ENCODE data around the gene AUNIP.

The AUNIP gene

DNA sequence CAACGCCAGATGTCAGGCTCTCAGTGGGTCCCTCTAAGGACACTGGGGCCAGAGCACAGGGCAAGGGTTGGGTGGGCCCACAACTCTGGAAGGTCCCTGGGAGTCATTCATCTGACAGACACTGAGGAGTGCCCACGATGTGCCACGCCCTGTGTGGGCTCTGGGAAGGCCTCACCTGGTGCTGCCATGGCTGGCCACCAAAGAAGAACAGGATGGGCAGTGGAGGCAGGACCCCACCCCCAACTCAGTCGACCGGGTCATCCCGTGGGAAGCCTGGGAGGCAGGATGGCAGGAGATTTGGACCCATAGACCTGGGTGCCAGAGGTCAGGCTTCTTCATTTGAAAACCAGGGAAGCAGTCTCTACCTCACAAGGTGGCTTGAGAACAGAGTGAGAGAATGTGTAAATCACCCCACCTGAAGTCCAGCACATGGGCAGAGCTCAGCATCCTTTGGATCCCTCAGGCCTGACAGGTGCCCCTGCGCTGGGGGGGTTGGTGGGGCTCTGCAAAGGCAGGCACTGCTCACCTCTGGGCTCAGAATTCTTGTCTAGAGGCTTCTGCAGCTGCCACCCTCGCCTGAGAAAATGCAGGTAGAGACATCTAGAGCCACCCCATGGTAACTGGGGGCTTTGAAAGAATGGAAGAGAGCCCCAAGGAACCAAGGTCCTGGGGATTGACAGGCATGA is 60.4 kb downstream of the AUNIP start (continued):
- TF ChIP-seq, protein P1, sequence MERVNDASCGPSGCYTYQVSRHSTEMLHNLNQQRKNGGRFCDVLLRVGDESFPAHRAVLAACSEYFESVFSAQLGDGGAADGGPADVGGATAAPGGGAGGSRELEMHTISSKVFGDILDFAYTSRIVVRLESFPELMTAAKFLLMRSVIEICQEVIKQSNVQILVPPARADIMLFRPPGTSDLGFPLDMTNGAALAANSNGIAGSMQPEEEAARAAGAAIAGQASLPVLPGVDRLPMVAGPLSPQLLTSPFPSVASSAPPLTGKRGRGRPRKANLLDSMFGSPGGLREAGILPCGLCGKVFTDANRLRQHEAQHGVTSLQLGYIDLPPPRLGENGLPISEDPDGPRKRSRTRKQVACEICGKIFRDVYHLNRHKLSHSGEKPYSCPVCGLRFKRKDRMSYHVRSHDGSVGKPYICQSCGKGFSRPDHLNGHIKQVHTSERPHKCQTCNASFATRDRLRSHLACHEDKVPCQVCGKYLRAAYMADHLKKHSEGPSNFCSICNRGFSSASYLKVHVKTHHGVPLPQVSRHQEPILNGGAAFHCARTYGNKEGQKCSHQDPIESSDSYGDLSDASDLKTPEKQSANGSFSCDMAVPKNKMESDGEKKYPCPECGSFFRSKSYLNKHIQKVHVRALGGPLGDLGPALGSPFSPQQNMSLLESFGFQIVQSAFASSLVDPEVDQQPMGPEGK (tag by site-specific recombination; IDR thresholded peaks at IDR 0.05), result no peak
- TF ChIP-seq ZNF510 (tag by site-specific recombination; IDR thresholded peaks at IDR 0.05; ENCODE audit: insufficient replicate concordance) (no peak), ZNF292 (tag by site-specific recombination; IDR thresholded peaks at IDR 0.05; ENCODE audit: borderline replicate concordance, low read depth) (no peak), ZNF521 (tag by site-specific recombination; IDR thresholded peaks at IDR 0.05) (no peak)

GRCh38 chr1:25797939-25798338 is 61.3 kb downstream of the AUNIP start:
- Histone ChIP-seq H3K4me3 (ENCODE audit: low read depth, low read length) (no peak overlapping the region), H3K4me1 (ENCODE audit: control insufficient read depth, insufficient read depth, low read length) (peaks cover 2% of the 10 kb centered on the region; the same call in 1 of the 2 replicates), H3K36me3 (ENCODE audit: control insufficient read depth in 2 of 2, insufficient read depth in 1 of 2, low read length in 2 of 2) (peaks cover 0 to 11% of the 10 kb centered on the region in 2 experiments; a peak in 2 of 3 replicates), H3K27ac (ENCODE audit: extremely low read depth, low read depth, low read length) (no peak overlapping the region), H3K9me3 (ENCODE audit: control insufficient read depth, insufficient read depth, low read depth, low read length) (no peaks in the 10 kb centered on the region)
- ChIA-PET CTCF (interaction anchor here (0.6 to 3.4 kb wide), 41 partner anchors 8 to 1033 kb away, joined by 3 to 32 read pairs (median 4); partner anchors contain the start of genes MTFR1L and SYF2), POLR2A (interaction anchor here (1.0 kb wide), 1 partner anchor 550 kb away, joined by 3 read pairs; the partner anchor contains the start of gene RSRP1)
- TF ChIP-seq, protein P2, sequence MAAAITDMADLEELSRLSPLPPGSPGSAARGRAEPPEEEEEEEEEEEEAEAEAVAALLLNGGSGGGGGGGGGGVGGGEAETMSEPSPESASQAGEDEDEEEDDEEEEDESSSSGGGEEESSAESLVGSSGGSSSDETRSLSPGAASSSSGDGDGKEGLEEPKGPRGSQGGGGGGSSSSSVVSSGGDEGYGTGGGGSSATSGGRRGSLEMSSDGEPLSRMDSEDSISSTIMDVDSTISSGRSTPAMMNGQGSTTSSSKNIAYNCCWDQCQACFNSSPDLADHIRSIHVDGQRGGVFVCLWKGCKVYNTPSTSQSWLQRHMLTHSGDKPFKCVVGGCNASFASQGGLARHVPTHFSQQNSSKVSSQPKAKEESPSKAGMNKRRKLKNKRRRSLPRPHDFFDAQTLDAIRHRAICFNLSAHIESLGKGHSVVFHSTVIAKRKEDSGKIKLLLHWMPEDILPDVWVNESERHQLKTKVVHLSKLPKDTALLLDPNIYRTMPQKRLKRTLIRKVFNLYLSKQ (tag by site-specific recombination; IDR thresholded peaks at IDR 0.05; ENCODE audit: borderline replicate concordance), result no peak
- TF ChIP-seq TRIM28 (IDR thresholded peaks at IDR 0.05; ENCODE audit: borderline replicate concordance, low read length), result no peak
- no peak for TF ChIP-seq OVOL3 (tag by site-specific recombination; IDR thresholded peaks at IDR 0.05)
- TF ChIP-seq ZNF600 (tag by site-specific recombination; IDR thresholded peaks at IDR 0.05), result peak; percentile 51
- TF ChIP-seq ZNF777 (tag by site-specific recombination; IDR thresholded peaks at IDR 0.05; ENCODE audit: borderline replicate concordance), result no peak
- TF ChIP-seq ZNF596 (tag by site-specific recombination; IDR thresholded peaks at IDR 0.05), result no peak
- TF ChIP-seq YY1 (tag by site-specific recombination; IDR thresholded peaks at IDR 0.05), result no peak
- peak; percentile 51; the same call in 1 of the 2 replicates for TF ChIP-seq ZBTB48 (tag by site-specific recombination; IDR thresholded peaks at IDR 0.05)
- TF ChIP-seq, protein P1 (tag by site-specific recombination; IDR thresholded peaks at IDR 0.05), result peak; percentile 45
- 0 out of 2 replicates have a peak, but pooled peaks have one; percentile 18 for TF ChIP-seq ZSCAN30 (tag by site-specific recombination; IDR thresholded peaks at IDR 0.05)
- no peak for TF ChIP-seq ZNF785 (tag by site-specific recombination; IDR thresholded peaks at IDR 0.05)
- no peak for TF ChIP-seq ZNF776 (tag by site-specific recombination; IDR thresholded peaks at IDR 0.05; ENCODE audit: borderline replicate concordance)
- peak; percentile 55; the same call in 1 of the 2 replicates for TF ChIP-seq ZNF121 (tag by site-specific recombination; IDR thresholded peaks at IDR 0.05)
- peak; percentile 30 for TF ChIP-seq ZNF654 (tag by site-specific recombination; IDR thresholded peaks at IDR 0.05; ENCODE audit: low read depth)
- no peak for TF ChIP-seq ZNF792 (tag by site-specific recombination; IDR thresholded peaks at IDR 0.05)
- peak; percentile 71 for TF ChIP-seq CTCF (tag by site-specific recombination; IDR thresholded peaks at IDR 0.05)
- no peak for TF ChIP-seq REST (tag by site-specific recombination; IDR thresholded peaks at IDR 0.05)
- 0 out of 2 replicates have a peak, but pooled peaks have one; percentile 22 for TF ChIP-seq SP7 (tag by site-specific recombination; IDR thresholded peaks at IDR 0.05)
